H1 (cell line): Measurements from ENCODE around the gene ITGA5. TPM values are rescaled to one million over a fixed set of nuclear protein-coding genes. Genes with fewer than 3 reads are reported as not detected.

Source experiments
- ASH2L ChIP-seq: fragments of 200-600, 300-600 bp; sonication (generic); IDR thresholded peaks from one replicate; pipeline ENCODE4 v1.7.1; 2017; ENCODE audit warnings: low read length
- CBX8 ChIP-seq: fragments of 300-800, 300-1000 bp; sonication (generic); IDR thresholded peaks from 2 replicates; pipeline ENCODE4 v1.7.1; 2016; ENCODE audit warnings: low read depth, low read length, borderline replicate concordance
- FOSL1 ChIP-seq: IDR thresholded peaks from 2 replicates; pipeline ENCODE4 v1.6.1; 2011; ENCODE audit warnings: mild to moderate bottlenecking, low read depth, low read length, moderate library complexity; ENCODE audit not compliant: insufficient read depth
- KDM1A ChIP-seq: fragments of 200-600, 300-600 bp; sonication (generic); IDR thresholded peaks from 2 replicates; pipeline ENCODE4 v1.7.1; 2016; ENCODE audit warnings: mild to moderate bottlenecking, low read length, borderline replicate concordance
- KDM4A ChIP-seq: IDR thresholded peaks from one replicate; pipeline ENCODE4 v1.7.1; 2012; ENCODE audit warnings: low read depth, mild to moderate bottlenecking, moderate library complexity, low read length, inconsistent platforms; ENCODE audit not compliant: severe bottlenecking
- PHF8 ChIP-seq: fragments of 200-600 bp; sonication (generic); conservative IDR thresholded peaks from 2 replicates; pipeline ENCODE4 v1.7.1; 2012; ENCODE audit warnings: low read depth, mild to moderate bottlenecking, inconsistent platforms, low read length, moderate library complexity
- SP1 ChIP-seq: IDR thresholded peaks from 2 replicates; pipeline ENCODE4 v1.6.1; 2011; ENCODE audit warnings: low read depth, low read length
- SP4 ChIP-seq: IDR thresholded peaks from 2 replicates; pipeline ENCODE4 v1.6.1; 2012; ENCODE audit warnings: low read length, inconsistent platforms
- TCF12 ChIP-seq: IDR thresholded peaks from 2 replicates; pipeline ENCODE4 v1.6.1; 2011; ENCODE audit warnings: low read depth, mild to moderate bottlenecking, low read length
- polyA plus RNA-seq, 7 experiments: library from polyadenylated mRNA; depleted of rRNA in 3 of 7; stranded (reverse) in 5 of 7; unstranded in 2 of 7; fragments of >200 nt in 5 of 7; fragments of 200-250 nt in 2 of 7; gene quantifications; 1 replicate in 5 of 7; 2 replicates in 1 of 7; 4 replicates in 1 of 7; pipeline versions ENCODE4 v1.2.1 to v1.2.3, GENCODE V29; 2011 to 2013; ENCODE audit warnings: missing spikeins in 2 of 7, mixed read lengths in 2 of 7
- total RNA-seq: library from RNA; stranded (reverse); fragmentation: NEBNext Ultra II Directional; extraction: Animal tissue kit (Norgen Biotek cat#: 25700); gene quantifications from 2 replicates; pipeline ENCODE4 v1.2.1, GENCODE V29; 2021
- TF ChIP-seq, protein P1 (sequence below): IDR thresholded peaks from 2 replicates; pipeline ENCODE4 v1.6.1; 2012; ENCODE audit warnings: inconsistent platforms

Gene ITGA5
- total and polyA plus RNA-seq, 2 of the 8 experiments (the other 6 are each of a cell fraction or from before 2014, with no cell fraction given) = 11.6 to 19.4 TPM

GRCh38 chr12:54390668-54391551, 28.2 kb downstream of the ITGA5 start (continued):
- TF ChIP-seq FOSL1 = no peak
- TF ChIP-seq TCF12 = 0 out of 2 replicates have a peak, but pooled peaks have one; percentile 21
- no peak for TF ChIP-seq CBX8
- TF ChIP-seq KDM4A = peak; percentile 63
- TF ChIP-seq ASH2L = peak; percentile 71
- TF ChIP-seq SP4 = no peak
- 0 out of 2 replicates have a peak, but pooled peaks have one; percentile 46 for TF ChIP-seq KDM1A
- TF ChIP-seq SP1 = peak; percentile 39; the same call in 1 of the 2 replicates
- 0 out of 2 replicates have a peak, but pooled peaks have one; percentile 30 for TF ChIP-seq PHF8
- TF ChIP-seq, protein P1, sequence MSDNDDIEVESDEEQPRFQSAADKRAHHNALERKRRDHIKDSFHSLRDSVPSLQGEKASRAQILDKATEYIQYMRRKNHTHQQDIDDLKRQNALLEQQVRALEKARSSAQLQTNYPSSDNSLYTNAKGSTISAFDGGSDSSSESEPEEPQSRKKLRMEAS = peak; percentile 26; the same call in 1 of the 2 replicates
